WTC11 (cell line): ENCODE results near the gene VIPAS39.

Experiments used
- ZBTB21 ChIP-seq: sonication (generic); formaldehyde crosslinking; IDR thresholded peaks from 2 replicates; pipeline ENCODE4 v1.8.1; 2023; ENCODE audit warnings: mild to moderate bottlenecking, missing genetic modification reagents, borderline replicate concordance
- TF ChIP-seq, protein P1 (sequence below): sonication (generic); formaldehyde crosslinking; IDR thresholded peaks from 2 replicates; pipeline ENCODE4 v1.8.1; 2022; ENCODE audit warnings: low read depth, mild to moderate bottlenecking, moderate library complexity, missing genetic modification reagents, borderline replicate concordance

DNA sequence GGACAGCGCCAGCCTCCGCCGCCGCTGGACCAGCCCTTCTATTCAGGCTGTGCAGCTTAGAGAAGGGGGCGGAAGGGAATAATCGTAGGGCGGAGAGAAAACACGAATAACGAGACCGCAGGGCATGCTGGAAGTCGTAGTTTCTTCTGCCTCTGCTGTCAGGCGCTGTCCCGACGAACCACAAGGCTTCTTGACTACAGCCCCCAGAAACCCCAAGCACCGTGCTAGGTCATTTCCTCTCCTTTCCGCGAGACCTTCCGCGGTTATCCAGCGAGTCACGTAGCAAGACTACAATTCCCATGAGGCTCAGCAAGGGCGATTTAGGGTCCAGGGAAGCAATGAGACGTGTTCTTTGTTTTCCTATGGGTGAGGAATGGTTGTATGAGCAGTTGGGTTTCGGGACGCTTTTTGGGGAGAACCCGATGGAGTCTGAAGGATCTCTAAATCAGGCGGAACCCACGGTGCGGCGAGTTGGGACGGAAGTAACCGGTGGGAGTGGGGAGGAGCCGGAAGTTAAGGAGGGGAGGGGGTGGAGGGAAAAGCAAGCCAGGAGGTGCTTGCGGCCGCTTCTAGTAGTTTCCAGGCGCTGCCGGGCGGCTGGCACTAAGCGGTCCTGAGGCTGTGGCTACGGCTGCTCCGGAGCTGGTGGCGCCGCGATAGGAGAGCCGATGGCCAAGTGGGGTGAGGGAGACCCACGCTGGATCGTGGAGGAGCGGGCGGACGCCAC is at the start of gene VIPAS39, which contains the start of gene AHSA1:
- TF ChIP-seq, protein P1, sequence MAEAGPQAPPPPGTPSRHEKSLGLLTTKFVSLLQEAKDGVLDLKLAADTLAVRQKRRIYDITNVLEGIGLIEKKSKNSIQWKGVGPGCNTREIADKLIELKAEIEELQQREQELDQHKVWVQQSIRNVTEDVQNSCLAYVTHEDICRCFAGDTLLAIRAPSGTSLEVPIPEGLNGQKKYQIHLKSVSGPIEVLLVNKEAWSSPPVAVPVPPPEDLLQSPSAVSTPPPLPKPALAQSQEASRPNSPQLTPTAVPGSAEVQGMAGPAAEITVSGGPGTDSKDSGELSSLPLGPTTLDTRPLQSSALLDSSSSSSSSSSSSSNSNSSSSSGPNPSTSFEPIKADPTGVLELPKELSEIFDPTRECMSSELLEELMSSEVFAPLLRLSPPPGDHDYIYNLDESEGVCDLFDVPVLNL (CRISPR knock-in tag), result no peak
- no peak for TF ChIP-seq ZBTB21 (CRISPR knock-in tag)
